HUES6 (cell line): ENCODE measurements around the gene CPN2.
A peak's percentile ranks its signal among the peaks of the same experiment; 100 is the strongest.

Source experiments
- H3K27ac ChIP-seq: 2 replicates; pipeline ENCODE4 v1.7.0; 2013; ENCODE audit warnings: low read depth, mild to moderate bottlenecking, low read length, inconsistent platforms
- H3K27me3 ChIP-seq: 2 replicates; pipeline ENCODE4 v1.6.1; 2013; ENCODE audit warnings: low read length; ENCODE audit not compliant: control insufficient read depth, insufficient read depth
- H3K36me3 ChIP-seq: 2 replicates; pipeline ENCODE4 v1.6.1; 2013; ENCODE audit warnings: low read length; ENCODE audit not compliant: control insufficient read depth, insufficient read depth
- H3K4me1 ChIP-seq: 2 replicates; pipeline ENCODE4 v1.6.1; 2013; ENCODE audit warnings: low read length; ENCODE audit not compliant: control insufficient read depth, insufficient read depth
- H3K4me3 ChIP-seq: 2 replicates; pipeline ENCODE4 v1.5.1; 2013; ENCODE audit warnings: low read depth, low read length
- H3K9ac ChIP-seq: one replicate; pipeline ENCODE4 v1.6.1; 2013; ENCODE audit warnings: mild to moderate bottlenecking, low read length
- H3K9me3 ChIP-seq: 2 replicates; pipeline ENCODE4 v1.6.1; 2013; ENCODE audit warnings: low read depth, low read length; ENCODE audit not compliant: control insufficient read depth, insufficient read depth

The CPN2 gene

GRCh38 chr3:194320100-194320499 lies 31.0 kb downstream of the CPN2 start:
- H3K4me1 ChIP-seq, result peaks cover 3% of the 10 kb centered on the region
- no peaks in the 10 kb centered on the region for H3K36me3 ChIP-seq
- H3K27ac ChIP-seq, result no peak overlapping the region
- H3K4me3 ChIP-seq, result no peak overlapping the region
- peaks cover 52% of the 10 kb centered on the region for H3K9me3 ChIP-seq
- H3K9ac ChIP-seq, result no peak overlapping the region
- H3K27me3 ChIP-seq, result peaks cover 15% of the 10 kb centered on the region

DNA sequence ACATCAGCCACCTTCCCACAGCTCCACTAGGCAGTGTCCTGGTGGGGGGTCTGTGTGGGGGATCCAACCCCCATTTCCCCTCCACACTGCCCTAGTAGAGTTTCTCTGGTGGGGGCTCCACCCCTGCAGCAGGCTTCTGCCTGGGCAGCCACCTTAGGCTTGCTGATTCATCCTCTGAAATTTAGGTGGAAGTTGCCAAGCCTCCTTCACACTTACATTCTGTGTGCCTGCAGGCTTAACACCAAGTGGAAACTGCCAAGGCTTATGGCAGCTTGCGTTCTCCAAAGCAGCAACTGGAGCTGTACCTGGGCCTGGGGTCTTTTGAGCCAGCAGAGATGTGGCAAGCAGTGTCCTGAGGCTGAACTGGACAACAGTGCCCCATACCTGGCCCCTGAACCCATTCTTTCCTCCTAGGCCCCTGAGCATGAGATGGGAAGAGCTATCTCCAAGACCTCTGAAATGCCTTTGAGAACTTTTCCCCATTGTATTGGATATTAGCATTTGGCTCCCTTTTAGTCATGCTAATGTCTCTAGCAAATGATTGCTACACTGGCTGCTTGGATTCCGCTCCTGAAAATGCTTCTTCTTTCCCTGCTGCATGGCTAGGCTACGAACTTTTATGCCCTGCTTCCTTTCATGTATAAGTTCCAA lies 32.5 kb downstream of the CPN2 start:
- H3K4me1 ChIP-seq, result peaks cover 10% of the 10 kb centered on the region

DNA sequence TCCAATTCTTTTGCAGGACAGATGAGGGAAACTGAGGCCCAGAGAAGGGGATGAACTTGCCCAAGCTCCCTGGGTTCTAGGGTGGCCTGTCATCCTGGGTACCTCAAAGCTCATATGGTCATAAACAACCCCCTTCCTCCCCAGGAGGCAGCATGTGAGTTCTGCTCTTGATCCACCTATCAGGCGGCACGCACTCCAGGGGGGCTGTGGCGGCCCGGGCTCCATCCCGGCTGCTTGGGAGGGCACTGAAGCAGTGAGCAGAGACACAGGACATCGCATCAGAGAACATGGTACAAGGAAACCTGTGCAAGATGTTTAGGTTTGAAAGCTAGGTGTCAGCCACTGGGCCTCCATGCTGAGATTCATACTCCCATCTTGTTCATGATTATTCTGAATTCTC lies 34.2 kb downstream of the CPN2 start:
- H3K9ac ChIP-seq, result no peak overlapping the region
- peaks cover 23% of the 10 kb centered on the region for H3K4me1 ChIP-seq
- H3K27me3 ChIP-seq, result peaks cover 27% of the 10 kb centered on the region
- no peak overlapping the region for H3K4me3 ChIP-seq
- H3K9me3 ChIP-seq, result peaks cover 40% of the 10 kb centered on the region
- no peak overlapping the region for H3K27ac ChIP-seq
- H3K36me3 ChIP-seq, result no peaks in the 10 kb centered on the region

More for the DNA sequence above, 32.5 kb downstream of the CPN2 start:
- Histone ChIP-seq H3K4me3 (no peak overlapping the region), H3K27ac (no peak overlapping the region), H3K9ac (no peak overlapping the region), H3K9me3 (peaks cover 50% of the 10 kb centered on the region), H3K36me3 (no peaks in the 10 kb centered on the region), H3K27me3 (peaks cover 17% of the 10 kb centered on the region)

DNA sequence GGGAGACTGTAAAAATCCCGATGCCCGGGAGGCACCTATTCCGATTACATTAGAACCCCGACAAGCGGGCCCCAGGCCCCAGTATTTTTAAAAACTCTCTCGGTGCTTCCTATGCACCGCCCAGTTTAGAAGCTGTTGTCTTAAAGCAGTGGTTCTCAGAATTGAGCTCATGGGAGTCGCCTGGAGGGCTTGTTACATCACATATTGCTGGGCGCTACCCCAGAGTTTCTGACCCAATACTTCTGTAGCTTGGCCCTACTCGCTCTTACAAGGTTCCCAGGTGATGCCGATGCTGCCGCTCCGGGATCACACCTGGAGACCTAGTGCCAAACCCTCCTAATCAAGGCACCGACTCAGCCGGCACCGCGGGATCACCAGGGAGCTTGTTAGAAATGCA lies 35.2 kb downstream of the CPN2 start:
- H3K27me3 ChIP-seq, result peaks cover 32% of the 10 kb centered on the region
- no peak overlapping the region for H3K27ac ChIP-seq
- peaks cover 36% of the 10 kb centered on the region for H3K9me3 ChIP-seq
- H3K9ac ChIP-seq, result peak overlapping the region; percentile 67
- H3K4me1 ChIP-seq, result peaks cover 23% of the 10 kb centered on the region
- H3K36me3 ChIP-seq, result no peaks in the 10 kb centered on the region
- H3K4me3 ChIP-seq, result peak overlapping the region; percentile 41

- H3K27me3 ChIP-seq, result peaks cover 32% of the 10 kb centered on the region
- H3K27ac ChIP-seq, result no peak overlapping the region
Measured at GRCh38 chr3:194315088-194315964, 35.8 kb downstream of the CPN2 start.

GRCh38 chr3:194314388-194315068 lies 36.6 kb downstream of the CPN2 start:
- Histone ChIP-seq H3K4me1 (peaks cover 23% of the 10 kb centered on the region), H3K9ac (peak overlapping the region; percentile 67), H3K4me3 (peak overlapping the region; percentile 45), H3K36me3 (no peaks in the 10 kb centered on the region), H3K27me3 (peaks cover 32% of the 10 kb centered on the region), H3K27ac (no peak overlapping the region), H3K9me3 (peaks cover 24% of the 10 kb centered on the region)

More at GRCh38 chr3:194315088-194315964, 35.8 kb downstream of the CPN2 start:
- peaks cover 32% of the 10 kb centered on the region for H3K9me3 ChIP-seq
- no peaks in the 10 kb centered on the region for H3K36me3 ChIP-seq
- H3K4me3 ChIP-seq, result peak overlapping the region; percentile 45
- H3K4me1 ChIP-seq, result peaks cover 23% of the 10 kb centered on the region
- peak overlapping the region; percentile 67 for H3K9ac ChIP-seq

GRCh38 chr3:194313560-194314387 lies 37.4 kb downstream of the CPN2 start:
- peaks cover 32% of the 10 kb centered on the region for H3K27me3 ChIP-seq
- no peak overlapping the region for H3K27ac ChIP-seq
- H3K9me3 ChIP-seq, result peaks cover 16% of the 10 kb centered on the region
- H3K4me3 ChIP-seq, result no peak overlapping the region
- no peaks in the 10 kb centered on the region for H3K36me3 ChIP-seq
- H3K4me1 ChIP-seq, result peaks cover 23% of the 10 kb centered on the region
- H3K9ac ChIP-seq, result no peak overlapping the region

DNA sequence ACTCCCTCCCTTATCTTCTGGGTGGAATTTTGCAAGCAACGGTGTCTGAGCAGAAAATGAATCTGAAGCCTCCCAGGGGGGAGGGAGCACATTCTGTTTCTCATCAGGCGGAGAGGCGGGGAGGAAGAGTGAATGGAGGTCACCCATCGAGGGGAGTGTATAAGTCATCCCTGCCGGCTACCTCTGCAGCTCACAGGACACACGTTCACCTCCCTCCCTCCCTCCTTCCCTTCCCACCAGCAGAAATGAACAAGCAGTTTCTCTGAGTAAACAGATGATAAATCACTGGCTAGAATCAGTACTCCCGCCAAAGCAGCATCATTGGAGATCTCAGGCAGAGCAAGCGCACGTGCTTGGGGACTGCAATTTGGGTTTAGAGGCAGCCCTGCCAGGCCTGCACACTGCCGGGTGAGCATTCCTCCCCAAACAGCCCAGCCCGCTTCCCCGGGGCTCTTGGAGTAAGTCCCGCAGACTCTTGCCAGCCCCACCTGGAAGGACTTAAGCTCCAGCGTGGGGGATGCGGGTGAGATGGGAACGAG lies 38.3 kb downstream of the CPN2 start:
- Histone ChIP-seq H3K27ac (no peak overlapping the region), H3K4me1 (peaks cover 26% of the 10 kb centered on the region), H3K9ac (no peak overlapping the region), H3K4me3 (no peak overlapping the region), H3K9me3 (peaks cover 7% of the 10 kb centered on the region), H3K36me3 (no peaks in the 10 kb centered on the region), H3K27me3 (peaks cover 32% of the 10 kb centered on the region)

DNA sequence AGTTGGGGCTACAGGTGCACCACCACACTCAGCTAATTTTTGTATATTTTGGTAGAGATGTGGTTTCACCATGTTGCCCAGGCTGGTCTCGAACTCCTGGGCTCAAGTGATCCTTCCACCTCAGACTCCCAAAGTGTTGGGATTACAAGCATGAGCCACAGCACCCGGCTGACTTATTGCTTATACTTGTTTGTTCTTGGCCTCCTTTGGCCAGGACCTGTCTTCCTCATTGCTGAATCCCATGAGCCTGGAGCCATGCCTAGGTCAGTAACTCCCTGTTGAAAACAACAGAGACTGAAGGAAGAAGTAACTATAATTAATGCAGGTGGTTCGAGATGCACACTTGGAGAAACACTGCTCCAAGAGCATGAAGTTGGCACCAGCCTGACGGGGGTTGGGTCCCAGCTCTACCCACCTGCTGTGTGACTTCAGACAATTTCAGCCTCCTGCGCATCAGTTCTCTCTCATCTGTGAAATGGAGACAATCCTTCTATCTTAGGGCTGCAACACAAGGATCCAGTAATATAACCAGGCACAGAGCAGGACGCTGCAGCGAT lies 38.9 kb downstream of the CPN2 start:
- peaks cover 28% of the 10 kb centered on the region for H3K4me1 ChIP-seq
- H3K27me3 ChIP-seq, result peaks cover 31% of the 10 kb centered on the region
- H3K4me3 ChIP-seq, result no peak overlapping the region
- no peaks in the 10 kb centered on the region for H3K36me3 ChIP-seq
- peaks cover 2% of the 10 kb centered on the region; the same call in 1 of the 2 replicates for H3K9me3 ChIP-seq
- H3K27ac ChIP-seq, result no peak overlapping the region
- H3K9ac ChIP-seq, result no peak overlapping the region

GRCh38 chr3:194311000-194311399 lies 40.1 kb downstream of the CPN2 start:
- no peak overlapping the region for H3K27ac ChIP-seq
- no peak overlapping the region for H3K9ac ChIP-seq
- H3K4me3 ChIP-seq, result no peak overlapping the region
- peaks cover 18% of the 10 kb centered on the region for H3K27me3 ChIP-seq
- peaks cover 40% of the 10 kb centered on the region for H3K4me1 ChIP-seq
- H3K9me3 ChIP-seq, result no peaks in the 10 kb centered on the region
- H3K36me3 ChIP-seq, result no peaks in the 10 kb centered on the region
